ENCODE data around the gene MYO18B. TPM values are rescaled to one million over a fixed set of nuclear protein-coding genes. Genes with fewer than 3 reads are reported as not detected.

The MYO18B gene
- polyA plus RNA-seq, 3 donors: not detected

GRCh38 chr22:25884121-25884520 is 142.1 kb downstream of the MYO18B start:
- Mint-ChIP-seq H3K4me1 (no peaks in the 10 kb centered on the region), H3K27me3 (ENCODE audit: low read depth in 3 of 3) (peaks cover 0 to 7% (median 5%) of the 10 kb centered on the region in 3 donors), H3K27ac (no peak overlapping the region), H3K4me3 (no peak overlapping the region), H3K9me3 (peaks cover 0 to 2% (median 0%) of the 10 kb centered on the region in 7 donors), H3K36me3 (no peaks in the 10 kb centered on the region)
- H3K9me3 ChIP-seq (replicated peaks in 1 of 2; ENCODE audit: control insufficient read depth in 1 of 2, insufficient read depth in 1 of 2, low read length in 2 of 2): no peaks in the 10 kb centered on the region
- H3K9ac ChIP-seq (ENCODE audit: insufficient read depth, low read length, poor library complexity, severe bottlenecking): no peak overlapping the region
- DNase-seq: no peak
- intact Hi-C loops (cut with micrococcal nuclease): no loop called here
- H3K79me2 ChIP-seq (ENCODE audit: insufficient read depth, low read length): no peaks in the 10 kb centered on the region
- no peak overlapping the region for H2AFZ ChIP-seq (ENCODE audit: insufficient read depth, low read depth, low read length, poor library complexity, severe bottlenecking)
- no peak for TF ChIP-seq CTCF (IDR thresholded peaks at IDR 0.05)
- no peak overlapping the region for H3K4me2 ChIP-seq (replicated peaks; ENCODE audit: extremely low read depth, low read length, poor library complexity, severe bottlenecking)
- no peaks in the 10 kb centered on the region for H4K20me1 ChIP-seq (ENCODE audit: insufficient read depth, low read length)
- WGBS (ENCODE audit: insufficient coverage): 88% methylated on average over 4 of the region's 4 CpGs
- no peak overlapping the region for H3K4me3 ChIP-seq (replicated peaks in 1 of 3; ENCODE audit: low read depth in 2 of 3, low read length in 3 of 3)
- no peaks in the 10 kb centered on the region for H3K27me3 ChIP-seq (ENCODE audit: control insufficient read depth in 2 of 2, insufficient read depth in 2 of 2, low read length in 2 of 2)
- no peak overlapping the region for H3K27ac ChIP-seq (ENCODE audit: low read depth in 1 of 2, low read length in 2 of 2)
- H3K36me3 ChIP-seq (replicated peaks in 1 of 2; ENCODE audit: control insufficient read depth in 1 of 2, insufficient read depth in 2 of 2, low read length in 2 of 2): no peaks in the 10 kb centered on the region
- no peaks in the 10 kb centered on the region for H3K4me1 ChIP-seq (ENCODE audit: control insufficient read depth in 1 of 2, insufficient read depth in 2 of 2, low read length in 2 of 2)

- H3K27ac ChIP-seq (ENCODE audit: low read depth in 1 of 2, low read length in 2 of 2): no peak overlapping the region
- intact Hi-C loops (cut with micrococcal nuclease): no loop called here
- H2AFZ ChIP-seq (ENCODE audit: insufficient read depth, low read depth, low read length, poor library complexity, severe bottlenecking): no peak overlapping the region
- no peaks in the 10 kb centered on the region for H3K27me3 ChIP-seq (ENCODE audit: control insufficient read depth in 2 of 2, insufficient read depth in 2 of 2, low read length in 2 of 2)
- Mint-ChIP-seq H3K9me3 (no peaks in the 10 kb centered on the region), H3K4me1 (no peaks in the 10 kb centered on the region), H3K27me3 (ENCODE audit: low read depth in 3 of 3) (peaks cover 0 to 10% (median 9%) of the 10 kb centered on the region in 3 donors), H3K27ac (no peak overlapping the region), H3K4me3 (peak overlapping the region in 1 of 2 donors; percentile 58), H3K36me3 (no peaks in the 10 kb centered on the region)
- no peaks in the 10 kb centered on the region for H3K79me2 ChIP-seq (ENCODE audit: insufficient read depth, low read length)
- no peaks in the 10 kb centered on the region for H4K20me1 ChIP-seq (ENCODE audit: insufficient read depth, low read length)
- no peak for TF ChIP-seq CTCF (IDR thresholded peaks at IDR 0.05)
- H3K9ac ChIP-seq (ENCODE audit: insufficient read depth, low read length, poor library complexity, severe bottlenecking): no peak overlapping the region
- 66% methylated on average over 2 of the region's 5 CpGs for WGBS (ENCODE audit: insufficient coverage)
- no peaks in the 10 kb centered on the region for H3K4me1 ChIP-seq (ENCODE audit: control insufficient read depth in 1 of 2, insufficient read depth in 2 of 2, low read length in 2 of 2)
- no peaks in the 10 kb centered on the region for H3K36me3 ChIP-seq (replicated peaks in 1 of 2; ENCODE audit: control insufficient read depth in 1 of 2, insufficient read depth in 2 of 2, low read length in 2 of 2)
- no peaks in the 10 kb centered on the region for H3K9me3 ChIP-seq (replicated peaks in 1 of 2; ENCODE audit: control insufficient read depth in 1 of 2, insufficient read depth in 1 of 2, low read length in 2 of 2)
- no peak for DNase-seq
- H3K4me2 ChIP-seq (replicated peaks; ENCODE audit: extremely low read depth, low read length, poor library complexity, severe bottlenecking): no peak overlapping the region
- no peak overlapping the region for H3K4me3 ChIP-seq (replicated peaks in 1 of 3; ENCODE audit: low read depth in 2 of 3, low read length in 3 of 3)
These were observed 146.5 kb downstream of the MYO18B start for GRCh38 chr22:25888399-25889054.
